ENCODE results near the gene NAA16. TPM values are rescaled to one million over a fixed set of nuclear protein-coding genes. Genes with fewer than 3 reads are reported as not detected.

The NAA16 gene
- total and polyA plus RNA-seq, 2 of the 4 experiments (the other 2 are of a cell fraction): 6.6 to 8.8 TPM

DNA sequence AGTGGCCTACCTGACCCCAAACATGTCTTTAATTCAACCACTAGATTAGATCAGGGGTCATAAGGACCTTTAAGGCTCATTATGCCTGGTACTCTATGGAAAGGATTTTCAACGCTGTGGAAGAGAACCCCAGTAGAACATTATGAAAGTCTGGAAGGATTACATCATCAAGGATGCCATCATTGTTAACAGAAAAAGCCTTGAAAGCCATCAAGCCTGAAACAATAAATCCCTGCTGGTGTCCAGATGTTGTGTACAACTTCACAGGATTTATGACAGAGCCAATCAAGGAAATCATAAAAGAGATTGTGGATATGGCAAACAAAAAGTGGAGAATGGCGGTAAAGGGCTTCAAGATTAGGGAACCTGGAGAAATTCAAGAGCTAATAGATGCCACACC is 59.7 kb downstream of the NAA16 start:
- no peak overlapping the region for H3K4me2 ChIP-seq (ENCODE audit: low read depth, low read length)
- intact Hi-C loops (cut with micrococcal nuclease): no loop called here
- H3K56ac ChIP-seq (ENCODE audit: extremely low read depth, insufficient read depth, low read length): no peak overlapping the region
- no peak overlapping the region for H3K14ac ChIP-seq (replicated peaks; ENCODE audit: low read depth, low read length)
- H3K23ac ChIP-seq (ENCODE audit: low read depth, low read length): no peak overlapping the region
- POLR2A ChIA-PET (ENCODE audit: unreplicated experiment): interaction anchor here (0.6 kb wide), 1 partner anchor 593 kb away, joined by 3 read pairs; no protein-coding TSS in a partner anchor
- ATAC-seq (ENCODE audit: low read depth) (no peak), DNase-seq (no peak)
- H3K4me1 ChIP-seq (ENCODE audit: control insufficient read depth, insufficient read depth, low read length): no peaks in the 10 kb centered on the region
- in situ Hi-C loops (cut with MboI; ENCODE audit: low sequenced_read_pairs): no loop called here
- H3K4me3 ChIP-seq (ENCODE audit: insufficient read depth, low read depth, low read length): no peak overlapping the region
- no peak overlapping the region for H3K9ac ChIP-seq (ENCODE audit: low read depth, low read length)
- H2BK20ac ChIP-seq (ENCODE audit: low read depth, low read length): no peak overlapping the region
- no peak overlapping the region for H4K5ac ChIP-seq (ENCODE audit: low read depth, low read length)
- no peaks in the 10 kb centered on the region for H3K27me3 ChIP-seq (ENCODE audit: control insufficient read depth, insufficient read depth, low read length)
- no peak overlapping the region for H2BK15ac ChIP-seq (ENCODE audit: low read depth, low read length)
- no peak overlapping the region for H3K4ac ChIP-seq (ENCODE audit: low read depth, low read length)
- no peak overlapping the region for H4K8ac ChIP-seq (ENCODE audit: low read depth in 2 of 2, low read length in 2 of 2)
- H3K27ac ChIP-seq (ENCODE audit: insufficient read depth, low read length): no peak overlapping the region
- H2AK9ac ChIP-seq (replicated peaks; ENCODE audit: low read depth, low read length, poor library complexity): no peak overlapping the region
- 100% methylated on average over 1 of the region's 2 CpGs; no CpG with 5 or more reads in 1 of the 2 experiments for WGBS, 2 experiments (ENCODE audit: extremely low coverage in 2 of 2, insufficient read length in 1 of 2)
- H2AK5ac ChIP-seq (ENCODE audit: low read depth, low read length): no peak overlapping the region
- H3K9me1 ChIP-seq (ENCODE audit: insufficient read depth, low read length): no peaks in the 10 kb centered on the region
- no peak overlapping the region for H2AFZ ChIP-seq (replicated peaks; ENCODE audit: low read length, poor library complexity)
- no peaks in the 10 kb centered on the region for H4K20me1 ChIP-seq (ENCODE audit: insufficient read depth, low read length)
- no peak overlapping the region for H2BK5ac ChIP-seq (ENCODE audit: low read depth, low read length, poor library complexity, severe bottlenecking)
- TF ChIP-seq CEBPB (IDR thresholded peaks at IDR 0.05; ENCODE audit: low read depth, low read length): 0 out of 2 replicates have a peak, but pooled peaks have one; percentile 24
- TF ChIP-seq, protein P1, sequence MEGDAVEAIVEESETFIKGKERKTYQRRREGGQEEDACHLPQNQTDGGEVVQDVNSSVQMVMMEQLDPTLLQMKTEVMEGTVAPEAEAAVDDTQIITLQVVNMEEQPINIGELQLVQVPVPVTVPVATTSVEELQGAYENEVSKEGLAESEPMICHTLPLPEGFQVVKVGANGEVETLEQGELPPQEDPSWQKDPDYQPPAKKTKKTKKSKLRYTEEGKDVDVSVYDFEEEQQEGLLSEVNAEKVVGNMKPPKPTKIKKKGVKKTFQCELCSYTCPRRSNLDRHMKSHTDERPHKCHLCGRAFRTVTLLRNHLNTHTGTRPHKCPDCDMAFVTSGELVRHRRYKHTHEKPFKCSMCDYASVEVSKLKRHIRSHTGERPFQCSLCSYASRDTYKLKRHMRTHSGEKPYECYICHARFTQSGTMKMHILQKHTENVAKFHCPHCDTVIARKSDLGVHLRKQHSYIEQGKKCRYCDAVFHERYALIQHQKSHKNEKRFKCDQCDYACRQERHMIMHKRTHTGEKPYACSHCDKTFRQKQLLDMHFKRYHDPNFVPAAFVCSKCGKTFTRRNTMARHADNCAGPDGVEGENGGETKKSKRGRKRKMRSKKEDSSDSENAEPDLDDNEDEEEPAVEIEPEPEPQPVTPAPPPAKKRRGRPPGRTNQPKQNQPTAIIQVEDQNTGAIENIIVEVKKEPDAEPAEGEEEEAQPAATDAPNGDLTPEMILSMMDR (conservative IDR thresholded peaks at IDR 0.05; ENCODE audit: low read depth, low read length): no peak
- peaks cover 20% of the 10 kb centered on the region for H3K36me3 ChIP-seq (ENCODE audit: control insufficient read depth, insufficient read depth, low read length)
- dilution Hi-C loops (cut with HindIII; ENCODE audit: low sequenced_read_pairs, unreplicated experiment): no loop called here
- H4K91ac ChIP-seq (ENCODE audit: insufficient read depth, low read depth, low read length): no peak overlapping the region
- BruUV-seq (replicated peaks): no TSS peak
- CTCF ChIA-PET: no interaction called here
- H3K18ac ChIP-seq (ENCODE audit: low read depth, low read length): no peak overlapping the region
- H2BK120ac ChIP-seq (ENCODE audit: low read depth, low read length): no peak overlapping the region
- peaks cover 3 to 7% of the 10 kb centered on the region in 2 experiments; a peak in 2 of 4 replicates for H3K79me1 ChIP-seq (ENCODE audit: low read depth in 1 of 2, low read length in 2 of 2)
- no peaks in the 10 kb centered on the region for H3K9me3 ChIP-seq (ENCODE audit: control insufficient read depth, insufficient read depth, low read length)

Measured in IMR-90 (cell line).